ENCODE data around the gene SULT1E1.

The SULT1E1 gene

GRCh38 chr4:69832326-69833030 lies 27.5 kb downstream of the SULT1E1 start:
- Histone ChIP-seq H3K27ac (no peak overlapping the region), H3K79me2 (ENCODE audit: insufficient read depth, low read depth) (no peaks in the 10 kb centered on the region), H3K4me2 (no peak overlapping the region), H2AFZ (ENCODE audit: low read depth) (no peak overlapping the region), H3K4me3 (IDR thresholded peaks at IDR 0.05; ENCODE audit: insufficient read depth, low read depth, low read length) (no peak overlapping the region), H3K9ac (no peak overlapping the region), H3K4me1 (ENCODE audit: low read depth, poor library complexity, severe bottlenecking) (no peaks in the 10 kb centered on the region), H3K27me3 (ENCODE audit: insufficient read depth, low read depth) (no peaks in the 10 kb centered on the region), H4K20me1 (ENCODE audit: insufficient read depth) (no peaks in the 10 kb centered on the region), H3K36me3 (ENCODE audit: insufficient read depth) (no peaks in the 10 kb centered on the region)
- no peak for TF ChIP-seq CTCF (conservative IDR thresholded peaks at IDR 0.05; ENCODE audit: low read depth, low read length)

GRCh38 chr4:69831646-69832325 lies 28.2 kb downstream of the SULT1E1 start:
- Histone ChIP-seq H3K36me3 (ENCODE audit: insufficient read depth) (no peaks in the 10 kb centered on the region), H3K9ac (no peak overlapping the region), H3K4me2 (no peak overlapping the region), H3K4me3 (IDR thresholded peaks at IDR 0.05; ENCODE audit: insufficient read depth, low read depth, low read length) (no peak overlapping the region), H3K4me1 (ENCODE audit: low read depth, poor library complexity, severe bottlenecking) (no peaks in the 10 kb centered on the region), H2AFZ (ENCODE audit: low read depth) (no peak overlapping the region), H3K79me2 (ENCODE audit: insufficient read depth, low read depth) (no peaks in the 10 kb centered on the region), H3K27ac (no peak overlapping the region), H4K20me1 (ENCODE audit: insufficient read depth) (no peaks in the 10 kb centered on the region), H3K27me3 (ENCODE audit: insufficient read depth, low read depth) (no peaks in the 10 kb centered on the region)
- TF ChIP-seq CTCF (conservative IDR thresholded peaks at IDR 0.05; ENCODE audit: low read depth, low read length): no peak

- Histone ChIP-seq H3K79me2 (ENCODE audit: insufficient read depth, low read depth) (no peaks in the 10 kb centered on the region), H3K9ac (no peak overlapping the region), H3K4me3 (IDR thresholded peaks at IDR 0.05; ENCODE audit: insufficient read depth, low read depth, low read length) (no peak overlapping the region), H3K4me2 (no peak overlapping the region), H3K36me3 (ENCODE audit: insufficient read depth) (no peaks in the 10 kb centered on the region), H3K4me1 (ENCODE audit: low read depth, poor library complexity, severe bottlenecking) (no peaks in the 10 kb centered on the region), H4K20me1 (ENCODE audit: insufficient read depth) (no peaks in the 10 kb centered on the region), H3K27ac (no peak overlapping the region), H3K27me3 (ENCODE audit: insufficient read depth, low read depth) (no peaks in the 10 kb centered on the region), H2AFZ (ENCODE audit: low read depth) (no peak overlapping the region)
- no peak for TF ChIP-seq CTCF (conservative IDR thresholded peaks at IDR 0.05; ENCODE audit: low read depth, low read length)
Observed at GRCh38 chr4:69831270-69831627, 28.7 kb downstream of the SULT1E1 start.

GRCh38 chr4:69830560-69831269 lies 29.2 kb downstream of the SULT1E1 start:
- H4K20me1 ChIP-seq (ENCODE audit: insufficient read depth): no peaks in the 10 kb centered on the region
- H3K36me3 ChIP-seq (ENCODE audit: insufficient read depth): no peaks in the 10 kb centered on the region
- H3K4me2 ChIP-seq: no peak overlapping the region
- no peak overlapping the region for H2AFZ ChIP-seq (ENCODE audit: low read depth)
- H3K27ac ChIP-seq: no peak overlapping the region
- no peak for TF ChIP-seq CTCF (conservative IDR thresholded peaks at IDR 0.05; ENCODE audit: low read depth, low read length)
- no peaks in the 10 kb centered on the region for H3K79me2 ChIP-seq (ENCODE audit: insufficient read depth, low read depth)
- no peak overlapping the region for H3K9ac ChIP-seq
- H3K27me3 ChIP-seq (ENCODE audit: insufficient read depth, low read depth): no peaks in the 10 kb centered on the region
- no peaks in the 10 kb centered on the region for H3K4me1 ChIP-seq (ENCODE audit: low read depth, poor library complexity, severe bottlenecking)
- H3K4me3 ChIP-seq (IDR thresholded peaks at IDR 0.05; ENCODE audit: insufficient read depth, low read depth, low read length): no peak overlapping the region
